Endothelial cell of umbilical vein (primary cell): ENCODE results near the gene TMEM87B. TPM values are rescaled to one million over a fixed set of nuclear protein-coding genes. Genes with fewer than 3 reads are reported as not detected.

ENCODE experiments used
- BruUV-seq: library from RNA; stranded (reverse); fragments of 400-500 nt; replicated peaks from 2 replicates; lab custom pipeline; 2021; lab: Mats Ljungman, UMichigan
- CTCF ChIA-PET: fragments of 300-600, 350-600 bp; sonication (Branson Sonifier 250); formaldehyde crosslinking; loops from one replicate; lab custom pipeline; 2021; ENCODE audit warnings: antibody characterized with exemption, inconsistent platforms; lab: Charles Lee
- POLR2A ChIA-PET: fragments of 300-600, 350-600 bp; sonication (Branson Sonifier 250); formaldehyde crosslinking; loops from one replicate; lab custom pipeline; 2021; ENCODE audit warnings: antibody characterized with exemption, inconsistent platforms; lab: Charles Lee
- DNase-seq: peaks from one replicate; pipeline ENCODE4 v3.0.0-alpha.2; 2011; ENCODE audit warnings: low read depth, low spot score
- FAIRE-seq: peaks from 2 replicates; lab custom pipeline; 2011; peaks lifted over from hg19 to GRCh38; lab: Jason Lieb, UNC
- H2AFZ ChIP-seq: 2 replicates; pipeline ENCODE4 v1.6.0; 2012; ENCODE audit warnings: low read depth, low read length, control low read depth, inconsistent platforms
- H3K27ac ChIP-seq: 2 replicates; pipeline ENCODE4 v1.5.1; 2011; ENCODE audit warnings: low read depth, mild to moderate bottlenecking, control low read depth, low read length, moderate library complexity; ENCODE audit not compliant: insufficient read depth
- H3K27me3 ChIP-seq, 2 experiments: 2 replicates each; pipeline versions ENCODE4 v1.6.0 to v1.6.1; 2011; ENCODE audit warnings: low read length in 2 of 2, mixed read lengths in 1 of 2; ENCODE audit not compliant: control insufficient read depth in 2 of 2, insufficient read depth in 2 of 2
- H3K36me3 ChIP-seq, 2 experiments: 2 replicates in 1 of 2; 3 replicates in 1 of 2; pipeline ENCODE4 v1.5.1; 2011; ENCODE audit warnings: low read length in 2 of 2, mild to moderate bottlenecking in 1 of 2, moderate library complexity in 1 of 2; ENCODE audit not compliant: control insufficient read depth in 2 of 2, insufficient read depth in 2 of 2; ENCODE audit errors: extremely low read depth in 1 of 2
- H3K4me1 ChIP-seq: 3 replicates; pipeline ENCODE4 v1.5.1; 2011; ENCODE audit warnings: mild to moderate bottlenecking, low read length; ENCODE audit not compliant: control insufficient read depth, insufficient read depth; ENCODE audit errors: extremely low read depth
- H3K4me2 ChIP-seq: 2 replicates; pipeline ENCODE4 v1.6.1; 2011; ENCODE audit warnings: low read length, control low read depth, mixed read lengths; ENCODE audit not compliant: insufficient read depth
- H3K4me3 ChIP-seq, 3 experiments: fragments of 200-600 bp in 1 of 3; sonication (generic), shearing (Covaris generic) in 1 of 3; replicated peaks in 1 of 3; 2 replicates each; pipeline ENCODE4 v1.5.1; 2011 to 2016; ENCODE audit warnings: control low read depth in 3 of 3, low read length in 3 of 3, mild to moderate bottlenecking in 2 of 3, inconsistent platforms in 1 of 3, low read depth in 1 of 3, moderate library complexity in 1 of 3; ENCODE audit not compliant: insufficient read depth in 1 of 3
- H3K79me2 ChIP-seq: 2 replicates; pipeline ENCODE4 v1.6.0; 2012; ENCODE audit warnings: low read length, inconsistent platforms; ENCODE audit not compliant: control insufficient read depth, insufficient read depth
- H3K9ac ChIP-seq: replicated peaks from 2 replicates; pipeline ENCODE3; 2011; ENCODE audit warnings: low read length, control low read depth; ENCODE audit not compliant: insufficient read depth; ENCODE audit errors: extremely low read depth
- H3K9me1 ChIP-seq: replicated peaks from 3 replicates; pipeline ENCODE4 v1.6.0; 2011; ENCODE audit warnings: mild to moderate bottlenecking, low read length; ENCODE audit not compliant: control insufficient read depth, insufficient read depth; ENCODE audit errors: extremely low read depth
- H3K9me3 ChIP-seq: replicated peaks from 2 replicates; pipeline ENCODE4 v1.5.1; 2012; ENCODE audit warnings: low read length, inconsistent platforms; ENCODE audit not compliant: control insufficient read depth, insufficient read depth
- H4K20me1 ChIP-seq: replicated peaks from 2 replicates; pipeline ENCODE3; 2011; ENCODE audit warnings: mild to moderate bottlenecking, low read length; ENCODE audit not compliant: control insufficient read depth, insufficient read depth; ENCODE audit errors: extremely low read depth
- EZH2 ChIP-seq: IDR thresholded peaks from 2 replicates; pipeline ENCODE4 v1.6.1; 2012; ENCODE audit warnings: borderline replicate concordance, low read depth, mild to moderate bottlenecking, moderate library complexity, low read length, inconsistent platforms; ENCODE audit not compliant: severe bottlenecking
- FOS ChIP-seq: IDR thresholded peaks from 2 replicates; pipeline ENCODE4 v1.6.1; 2011; ENCODE audit warnings: mild to moderate bottlenecking, low read length, moderate library complexity, borderline replicate concordance; ENCODE audit not compliant: insufficient read depth
- GATA2 ChIP-seq: IDR thresholded peaks from 2 replicates; pipeline ENCODE4 v1.7.0; 2011; ENCODE audit warnings: low read depth, mild to moderate bottlenecking, moderate library complexity, mixed read lengths, low read length; ENCODE audit not compliant: insufficient read length, insufficient read depth
- JUN ChIP-seq: IDR thresholded peaks from 2 replicates; pipeline ENCODE4 v1.6.1; 2011; ENCODE audit warnings: borderline replicate concordance, low read depth; ENCODE audit not compliant: insufficient read length, insufficient read depth
- MYC ChIP-seq: IDR thresholded peaks from one replicate; pipeline ENCODE4 v1.6.1; 2011; ENCODE audit warnings: mild to moderate bottlenecking, low read depth, low read length
- POLR2A ChIP-seq: IDR thresholded peaks from 2 replicates; pipeline ENCODE4 v1.6.1; 2012; ENCODE audit warnings: low read depth, mild to moderate bottlenecking, control low read depth, low read length
- POLR2AphosphoS5 ChIP-seq: IDR thresholded peaks from 2 replicates; pipeline ENCODE4 v1.6.1; 2012; ENCODE audit warnings: low read depth, mild to moderate bottlenecking, control low read depth, low read length, moderate library complexity; ENCODE audit not compliant: insufficient read depth
- dilution Hi-C: fragments of 300-500 bp; cut with MboI; formaldehyde crosslinking; loops from one replicate; pipeline ENCODE4 v1.15.0; 2019; ENCODE audit warnings: low sequenced_read_pairs; ENCODE audit not compliant: extremely low pct_ligation_motif_present
- intact Hi-C: fragments of 100-400 bp; cut with micrococcal nuclease; formaldehyde crosslinking; loops from one replicate; pipeline ENCODE4 v1.10.0; 2022
- polyA plus RNA-seq, 4 experiments: library from polyadenylated mRNA; depleted of rRNA in 3 of 4; stranded (reverse) in 3 of 4; unstranded in 1 of 4; fragments of >200 nt; gene quantifications; 2 replicates each; pipeline versions ENCODE4 v1.2.1 to v1.2.3, GENCODE V29; 2011 to 2012; ENCODE audit warnings: missing spikeins in 1 of 4
- total RNA-seq: library from RNA; stranded (reverse); gene quantifications from 2 replicates; pipeline ENCODE4 v1.2.3, GENCODE V29; 2021
- TF ChIP-seq, protein P1 (sequence below): IDR thresholded peaks from 2 replicates; pipeline ENCODE4 v1.6.1; 2011; ENCODE audit not compliant: insufficient read depth, insufficient read length
- TF ChIP-seq, protein P2 (sequence below), 2 donors: IDR thresholded peaks; 1 replicate in 1 of 2; 2 replicates in 1 of 2; pipeline ENCODE4 v1.5.1; 2011; ENCODE audit warnings: low read length in 2 of 2, mild to moderate bottlenecking in 2 of 2, moderate library complexity in 2 of 2, control low read depth in 1 of 2, inconsistent platforms in 1 of 2, low read depth in 1 of 2; ENCODE audit not compliant: insufficient read depth in 1 of 2; ENCODE audit errors: extremely low read depth in 1 of 2

Gene TMEM87B
- total and polyA plus RNA-seq, 2 donors (not counting 3 experiments of a cell fraction or from before 2014, with no cell fraction given): 17.6 to 21.5 TPM

DNA sequence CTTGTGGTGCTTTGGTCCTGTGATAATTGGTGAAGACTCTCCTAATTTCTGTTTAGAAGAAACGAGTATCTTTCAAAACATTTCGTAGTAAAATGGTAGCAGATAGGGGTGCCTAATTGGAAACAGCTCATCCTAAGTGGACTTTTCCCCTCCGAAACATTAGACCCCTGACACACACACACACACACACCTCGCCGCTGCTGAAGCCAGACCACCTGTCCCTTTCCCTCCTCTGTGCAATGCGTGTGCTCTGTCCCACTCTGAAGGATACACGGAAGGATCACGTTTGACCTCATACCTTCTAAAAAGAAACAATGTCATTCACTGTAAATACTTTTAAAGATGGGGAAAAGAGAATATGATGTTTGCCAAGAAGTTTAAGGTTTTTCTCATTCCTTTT lies 36.2 kb upstream of the TMEM87B start:
- Histone ChIP-seq H3K4me3 (no peak overlapping the region), H3K27ac (no peak overlapping the region), H3K27me3 (no peaks in the 10 kb centered on the region), H3K4me2 (no peak overlapping the region), H3K36me3 (peaks cover 7 to 14% of the 10 kb centered on the region in 2 experiments), H3K4me1 (peaks cover 7% of the 10 kb centered on the region), H3K9me3 (no peaks in the 10 kb centered on the region), H4K20me1 (no peaks in the 10 kb centered on the region), H3K9ac (no peak overlapping the region), H2AFZ (no peak overlapping the region), H3K9me1 (no peaks in the 10 kb centered on the region), H3K79me2 (no peaks in the 10 kb centered on the region)
- TF ChIP-seq EZH2: no peak
- no peak for TF ChIP-seq FOS
- TF ChIP-seq GATA2: no peak
- no peak for TF ChIP-seq MYC
- TF ChIP-seq, protein P1, sequence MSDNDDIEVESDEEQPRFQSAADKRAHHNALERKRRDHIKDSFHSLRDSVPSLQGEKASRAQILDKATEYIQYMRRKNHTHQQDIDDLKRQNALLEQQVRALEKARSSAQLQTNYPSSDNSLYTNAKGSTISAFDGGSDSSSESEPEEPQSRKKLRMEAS: no peak
- no peak for TF ChIP-seq POLR2A
- no peak for TF ChIP-seq POLR2AphosphoS5
- TF ChIP-seq, protein P2, sequence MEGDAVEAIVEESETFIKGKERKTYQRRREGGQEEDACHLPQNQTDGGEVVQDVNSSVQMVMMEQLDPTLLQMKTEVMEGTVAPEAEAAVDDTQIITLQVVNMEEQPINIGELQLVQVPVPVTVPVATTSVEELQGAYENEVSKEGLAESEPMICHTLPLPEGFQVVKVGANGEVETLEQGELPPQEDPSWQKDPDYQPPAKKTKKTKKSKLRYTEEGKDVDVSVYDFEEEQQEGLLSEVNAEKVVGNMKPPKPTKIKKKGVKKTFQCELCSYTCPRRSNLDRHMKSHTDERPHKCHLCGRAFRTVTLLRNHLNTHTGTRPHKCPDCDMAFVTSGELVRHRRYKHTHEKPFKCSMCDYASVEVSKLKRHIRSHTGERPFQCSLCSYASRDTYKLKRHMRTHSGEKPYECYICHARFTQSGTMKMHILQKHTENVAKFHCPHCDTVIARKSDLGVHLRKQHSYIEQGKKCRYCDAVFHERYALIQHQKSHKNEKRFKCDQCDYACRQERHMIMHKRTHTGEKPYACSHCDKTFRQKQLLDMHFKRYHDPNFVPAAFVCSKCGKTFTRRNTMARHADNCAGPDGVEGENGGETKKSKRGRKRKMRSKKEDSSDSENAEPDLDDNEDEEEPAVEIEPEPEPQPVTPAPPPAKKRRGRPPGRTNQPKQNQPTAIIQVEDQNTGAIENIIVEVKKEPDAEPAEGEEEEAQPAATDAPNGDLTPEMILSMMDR (IDR thresholded peaks at IDR 0.05; ENCODE audit: extremely low read depth in 1 of 2, insufficient read depth in 1 of 2, low read depth in 1 of 2, low read length in 2 of 2): no peak
- no peak for TF ChIP-seq JUN
- CTCF ChIA-PET: interaction anchor here (1.4 to 2.0 kb wide), 2 partner anchors 10 to 119 kb away, joined by 3 to 5 read pairs; no protein-coding TSS in a partner anchor
- POLR2A ChIA-PET: no interaction called here
- intact Hi-C loops (no loop called here), dilution Hi-C loops (no loop called here)
- FAIRE-seq (no peak), DNase-seq (no peak)
- no TSS peak for BruUV-seq
